Mucosa of descending colon (tissue), 3 donors: Measurements from ENCODE around the gene KIFC1. TPM values are rescaled to one million over a fixed set of nuclear protein-coding genes. Genes with fewer than 3 reads are reported as not detected.

Experiments
- ATAC-seq: fragments of 200-7000 bp; cut with Tn5 transposase; one replicate; pipeline ENCODE4 v1.9.1; 2020; ENCODE audit warnings: mild to moderate bottlenecking, moderate library complexity
- DNase-seq, 3 donors: peaks; one replicate each; pipeline ENCODE4 v3.0.0-alpha.2; 2020
- H3K36me3 ChIP-seq: fragments of 200-600 bp; one replicate; pipeline ENCODE4 v1.8.0; 2021; ENCODE audit warnings: low read depth, mild to moderate bottlenecking
- H3K4me1 ChIP-seq: fragments of 200-600 bp; one replicate; pipeline ENCODE4 v1.8.0; 2021; ENCODE audit warnings: low read depth, mild to moderate bottlenecking
- H3K4me3 ChIP-seq: fragments of 200-600 bp; one replicate; pipeline ENCODE4 v1.8.0; 2021; ENCODE audit warnings: mild to moderate bottlenecking
- H3K9me3 ChIP-seq: fragments of 200-600 bp; one replicate; pipeline ENCODE4 v1.8.0; 2021; ENCODE audit warnings: mild to moderate bottlenecking
- intact Hi-C, 2 donors: fragments of 100-400 bp; cut with DNase I in 1 of 2; cut with micrococcal nuclease in 1 of 2; formaldehyde crosslinking; loops; one replicate each; pipeline versions ENCODE4 v1.11.0 to v1.11.1; 2022; cut with DNase I, micrococcal nuclease
- total RNA-seq, 3 donors: library from RNA; stranded (reverse); fragmentation: NEBNext Ultra II Directional in 2 of 3; extraction: Animal tissue kit (Norgen Biotek cat#: 25700) in 2 of 3; gene quantifications; one replicate each; pipeline versions ENCODE4 v1.2.1 to v1.2.4, GENCODE V29; 2021 to 2023
- TF ChIP-seq, protein P1 (sequence below): fragments of 200-600 bp; IDR thresholded peaks from one replicate; pipeline ENCODE4 v1.8.0; 2022; ENCODE audit warnings: antibody characterized with exemption, mild to moderate bottlenecking
- donor health status: DM: no; HTN: no; CAD: no; lungs with moderate emphysema.
- donor health status: DM: no; HTN: no; CAD: no.
- donor health status: DM: no; HTN: yes; CAD: no.

Gene KIFC1
- total RNA-seq, 3 donors from 2014 or later: 3.5 to 21.1 (median 6.3) TPM

DNA sequence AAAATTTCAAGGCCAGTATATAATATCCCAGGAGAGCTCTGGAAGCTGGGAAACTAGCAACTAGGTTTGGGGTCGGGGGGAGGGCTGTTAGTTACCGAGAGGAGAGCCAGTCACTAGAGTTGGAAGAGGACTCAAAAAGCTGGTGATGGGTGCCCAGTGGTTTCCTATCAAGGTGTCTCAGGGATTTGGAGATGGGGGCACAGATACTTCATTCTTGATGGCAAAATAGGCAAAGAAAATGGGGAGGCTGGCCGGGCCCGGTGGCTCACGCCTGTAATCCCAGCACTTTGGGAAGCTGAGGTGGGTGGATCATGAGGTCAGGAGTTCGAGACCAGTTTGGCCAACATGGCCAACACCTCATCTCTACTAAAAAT, 20.0 kb downstream of the KIFC1 start:
- peaks cover 24% of the 10 kb centered on the region for H3K4me1 ChIP-seq
- peaks cover 5% of the 10 kb centered on the region for H3K36me3 ChIP-seq
- ATAC-seq (no peak), DNase-seq (no peak)
- intact Hi-C loops: no loop called here
- TF ChIP-seq, protein P1, sequence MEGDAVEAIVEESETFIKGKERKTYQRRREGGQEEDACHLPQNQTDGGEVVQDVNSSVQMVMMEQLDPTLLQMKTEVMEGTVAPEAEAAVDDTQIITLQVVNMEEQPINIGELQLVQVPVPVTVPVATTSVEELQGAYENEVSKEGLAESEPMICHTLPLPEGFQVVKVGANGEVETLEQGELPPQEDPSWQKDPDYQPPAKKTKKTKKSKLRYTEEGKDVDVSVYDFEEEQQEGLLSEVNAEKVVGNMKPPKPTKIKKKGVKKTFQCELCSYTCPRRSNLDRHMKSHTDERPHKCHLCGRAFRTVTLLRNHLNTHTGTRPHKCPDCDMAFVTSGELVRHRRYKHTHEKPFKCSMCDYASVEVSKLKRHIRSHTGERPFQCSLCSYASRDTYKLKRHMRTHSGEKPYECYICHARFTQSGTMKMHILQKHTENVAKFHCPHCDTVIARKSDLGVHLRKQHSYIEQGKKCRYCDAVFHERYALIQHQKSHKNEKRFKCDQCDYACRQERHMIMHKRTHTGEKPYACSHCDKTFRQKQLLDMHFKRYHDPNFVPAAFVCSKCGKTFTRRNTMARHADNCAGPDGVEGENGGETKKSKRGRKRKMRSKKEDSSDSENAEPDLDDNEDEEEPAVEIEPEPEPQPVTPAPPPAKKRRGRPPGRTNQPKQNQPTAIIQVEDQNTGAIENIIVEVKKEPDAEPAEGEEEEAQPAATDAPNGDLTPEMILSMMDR: no peak
- H3K9me3 ChIP-seq: no peaks in the 10 kb centered on the region
- no peak overlapping the region for H3K4me3 ChIP-seq

DNA sequence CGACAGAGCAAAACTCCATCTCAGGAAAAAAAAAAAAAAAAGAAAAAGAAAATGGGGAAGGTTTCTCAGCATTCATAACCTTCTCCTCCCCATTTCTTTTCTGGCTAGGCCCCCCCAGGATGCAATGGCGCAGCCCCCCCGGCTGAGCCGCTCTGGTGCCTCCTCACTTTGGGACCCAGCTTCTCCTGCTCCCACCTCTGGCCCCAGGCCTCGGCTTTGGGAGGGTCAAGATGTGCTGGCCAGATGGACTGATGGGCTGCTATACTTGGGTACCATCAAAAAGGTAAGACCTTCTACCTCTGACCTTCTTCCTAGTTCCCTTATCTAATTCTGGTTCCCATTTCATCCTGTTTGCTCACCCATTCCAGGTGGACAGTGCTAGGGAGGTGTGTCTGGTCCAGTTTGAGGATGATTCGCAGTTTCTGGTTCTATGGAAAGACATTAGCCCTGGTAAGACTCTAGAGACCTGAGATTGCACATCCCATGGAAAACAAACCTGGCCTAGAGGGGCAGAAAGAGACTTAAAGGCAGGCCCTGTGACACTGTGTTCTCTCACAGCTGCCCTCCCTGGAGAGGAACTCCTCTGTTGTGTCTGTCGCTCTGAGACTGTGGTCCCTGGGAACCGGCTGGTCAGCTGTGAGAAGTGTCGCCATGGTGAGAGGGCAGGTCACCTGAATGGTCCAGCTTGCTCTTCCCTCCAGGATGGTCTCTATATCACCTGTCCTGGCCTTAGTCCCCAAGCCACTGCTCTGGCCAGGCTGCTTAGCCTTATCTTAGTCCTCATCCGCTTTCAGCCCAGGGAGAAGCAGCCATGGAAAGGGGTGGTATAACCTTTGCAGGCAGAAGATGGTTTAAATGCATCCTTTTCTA, 20.8 kb downstream of the KIFC1 start:
- DNase-seq (no peak), ATAC-seq (no peak)
- Histone ChIP-seq H3K36me3 (peaks cover 5% of the 10 kb centered on the region), H3K9me3 (no peaks in the 10 kb centered on the region), H3K4me3 (no peak overlapping the region), H3K4me1 (peaks cover 31% of the 10 kb centered on the region)
- intact Hi-C loops: no loop called here
- TF ChIP-seq, protein P1: no peak

DNA sequence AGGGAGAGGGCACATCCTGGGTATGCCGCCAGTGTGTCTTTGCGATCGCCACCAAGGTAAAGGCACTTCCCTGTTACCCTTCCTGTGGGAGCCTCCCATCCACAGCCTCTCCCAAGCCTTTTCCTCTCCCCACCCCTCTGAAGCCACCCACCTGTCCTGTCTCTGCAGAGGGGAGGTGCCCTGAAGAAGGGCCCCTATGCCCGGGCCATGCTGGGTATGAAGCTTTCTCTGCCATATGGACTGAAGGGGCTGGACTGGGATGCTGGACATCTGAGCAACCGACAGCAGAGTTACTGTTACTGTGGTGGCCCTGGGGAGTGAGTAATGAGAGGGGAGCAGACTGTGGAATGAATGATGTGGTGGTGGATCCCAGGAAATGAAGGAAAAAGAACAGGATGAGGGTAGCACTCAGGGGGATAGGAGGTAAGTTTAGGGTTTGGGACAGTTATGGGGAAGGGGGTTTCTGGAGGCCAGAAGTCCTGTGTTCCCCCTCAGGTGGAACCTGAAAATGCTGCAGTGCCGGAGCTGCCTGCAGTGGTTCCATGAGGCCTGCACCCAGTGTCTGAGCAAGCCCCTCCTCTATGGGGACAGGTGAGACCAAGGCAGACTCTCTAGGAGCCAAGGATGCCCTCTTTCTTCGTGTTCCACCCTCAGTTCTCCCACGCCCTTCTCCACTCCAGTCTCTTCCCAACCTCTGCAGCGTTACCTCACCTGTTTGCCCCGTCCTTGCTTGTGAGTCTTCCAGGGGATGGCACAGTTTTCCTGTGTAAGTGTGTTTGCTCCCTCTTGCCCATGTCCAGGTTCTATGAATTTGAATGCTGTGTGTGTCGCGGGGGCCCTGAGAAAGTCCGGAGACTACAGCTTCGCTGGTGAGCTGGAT, 21.9 kb downstream of the KIFC1 start:
- H3K4me3 ChIP-seq: no peak overlapping the region
- DNase-seq (no peak), ATAC-seq (no peak)
- no peaks in the 10 kb centered on the region for H3K9me3 ChIP-seq
- peaks cover 5% of the 10 kb centered on the region for H3K36me3 ChIP-seq
- intact Hi-C loops: no loop called here
- TF ChIP-seq, protein P1: no peak
- H3K4me1 ChIP-seq: peaks cover 31% of the 10 kb centered on the region

DNA sequence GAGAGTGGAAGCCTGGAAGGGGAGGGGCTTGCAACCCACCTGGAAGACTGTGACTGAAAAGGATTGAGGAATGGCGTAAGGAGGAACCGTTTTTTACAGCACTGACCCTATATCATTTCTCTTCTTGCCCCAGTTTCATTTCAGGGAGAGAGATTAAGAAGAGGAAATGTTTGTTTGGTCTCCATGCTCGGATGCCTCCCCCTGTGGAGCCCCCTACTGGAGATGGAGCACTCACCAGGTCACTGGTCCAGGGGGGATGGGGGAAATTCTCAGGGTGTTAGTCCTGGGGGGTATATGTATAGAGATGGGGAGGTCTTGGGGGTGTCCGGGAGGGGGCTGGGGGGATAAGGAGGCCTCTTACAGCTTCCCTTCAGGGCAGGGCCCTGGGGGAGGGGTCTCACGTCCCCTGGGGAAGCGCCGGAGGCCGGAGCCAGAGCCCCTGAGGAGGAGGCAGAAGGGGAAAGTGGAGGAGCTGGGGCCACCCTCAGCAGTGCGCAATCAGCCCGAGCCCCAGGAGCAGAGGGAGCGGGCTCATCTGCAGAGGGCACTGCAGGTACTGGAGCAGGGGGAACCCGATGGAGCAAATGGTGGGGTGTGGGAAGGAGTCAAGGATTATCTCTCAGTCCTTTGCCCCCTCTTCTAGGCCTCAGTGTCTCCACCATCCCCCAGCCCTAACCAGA, 23.1 kb downstream of the KIFC1 start:
- TF ChIP-seq, protein P1: no peak
- ATAC-seq: no peak
- Histone ChIP-seq H3K4me3 (no peak overlapping the region), H3K36me3 (peaks cover 5% of the 10 kb centered on the region), H3K9me3 (no peaks in the 10 kb centered on the region), H3K4me1 (peaks cover 37% of the 10 kb centered on the region)
- intact Hi-C loops: no loop called here
- peak in 1 of 3 donors; percentile 63 for DNase-seq

DNA sequence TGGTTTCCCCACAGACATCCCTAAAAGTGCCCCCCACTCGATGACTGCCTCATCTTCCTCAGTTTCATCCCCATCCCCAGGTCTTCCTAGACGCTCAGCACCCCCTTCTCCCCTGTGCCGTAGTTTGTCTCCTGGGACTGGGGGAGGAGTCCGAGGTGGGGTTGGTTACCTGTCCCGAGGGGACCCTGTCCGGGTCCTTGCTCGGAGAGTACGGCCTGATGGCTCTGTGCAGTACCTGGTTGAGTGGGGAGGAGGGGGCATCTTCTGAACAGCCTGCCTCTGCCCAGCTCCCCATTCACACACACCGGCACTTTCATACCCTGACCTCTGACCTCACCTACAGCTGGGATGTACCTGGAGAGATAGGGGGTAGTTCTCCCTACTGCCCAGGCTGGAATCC, 24.2 kb downstream of the KIFC1 start:
- TF ChIP-seq, protein P1: no peak
- Histone ChIP-seq H3K36me3 (peaks cover 5% of the 10 kb centered on the region), H3K4me1 (peaks cover 37% of the 10 kb centered on the region), H3K4me3 (no peak overlapping the region), H3K9me3 (no peaks in the 10 kb centered on the region)
- ATAC-seq: no peak
- intact Hi-C loops: no loop called here
- no peak for DNase-seq
